CD4-positive, alpha-beta T cell treated with Interleukin-4 for 4 hours (primary cell): ENCODE measurements around the gene PELO.

ENCODE experiments used
- DNase-seq: peaks from one replicate; pipeline ENCODE4 v3.0.0-alpha.2; 2020

PELO gene

GRCh38 chr5:52772668-52773067, 15.0 kb upstream of the PELO start:
- DNase-seq = no peak

DNA sequence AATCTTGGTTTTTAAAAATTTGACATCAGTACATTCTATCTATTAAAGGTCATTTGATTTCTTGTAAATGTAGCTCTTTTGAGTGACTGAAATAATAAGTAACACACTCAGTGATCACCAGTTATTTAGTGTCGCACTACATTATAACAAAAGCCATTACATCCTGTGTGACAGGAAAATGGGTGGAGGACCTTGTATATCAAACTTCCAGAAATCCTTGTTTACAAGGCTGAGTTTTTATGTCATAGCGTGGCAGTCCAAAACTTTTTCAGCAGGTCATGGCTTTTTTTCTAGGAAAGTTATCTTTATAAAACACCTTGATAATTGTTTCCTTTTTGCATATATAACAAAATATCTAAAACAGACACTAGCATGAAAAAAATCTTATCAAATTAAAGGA, 14.4 kb upstream of the PELO start:
- no peak for DNase-seq

DNA sequence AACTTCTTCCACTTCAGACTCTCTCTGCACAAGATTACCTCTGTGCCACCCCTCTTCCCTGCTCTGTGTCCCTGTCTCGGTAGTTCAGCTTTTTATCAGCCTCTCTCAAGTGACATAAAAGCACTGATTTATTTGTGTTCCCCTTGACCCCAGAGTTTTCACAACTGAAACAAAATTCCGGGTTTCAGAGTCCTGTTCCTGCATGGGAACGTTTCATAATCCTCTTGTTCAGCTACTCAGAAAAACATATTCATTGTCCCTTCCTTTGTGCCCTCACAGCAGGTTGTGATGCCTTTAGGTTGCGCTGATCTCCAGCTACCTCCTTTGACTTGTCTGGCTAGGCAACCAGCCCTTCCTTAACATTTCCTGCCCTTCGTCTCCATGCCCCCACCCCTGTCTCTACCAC, 13.7 kb upstream of the PELO start:
- no peak for DNase-seq

DNA sequence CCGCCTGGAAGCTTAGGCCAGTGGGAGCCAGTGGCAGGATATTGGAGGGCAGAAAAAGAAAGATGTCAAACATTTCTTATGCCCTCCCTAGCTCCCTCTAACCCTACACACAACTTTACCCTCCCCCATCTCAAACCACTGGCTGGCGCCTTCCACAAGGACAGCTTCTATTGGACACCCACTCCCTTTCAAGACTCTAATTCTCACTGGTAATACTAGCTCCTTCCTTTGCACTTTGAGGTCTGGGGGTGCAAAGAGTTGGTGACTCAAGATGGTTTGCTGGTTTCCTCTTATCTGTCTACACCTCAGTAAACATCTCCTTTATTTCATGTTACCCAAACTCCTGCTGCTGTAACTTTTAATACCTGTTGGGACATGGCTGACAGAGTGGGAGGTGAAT, 11.6 kb upstream of the PELO start:
- peak; percentile 85 for DNase-seq

DNA sequence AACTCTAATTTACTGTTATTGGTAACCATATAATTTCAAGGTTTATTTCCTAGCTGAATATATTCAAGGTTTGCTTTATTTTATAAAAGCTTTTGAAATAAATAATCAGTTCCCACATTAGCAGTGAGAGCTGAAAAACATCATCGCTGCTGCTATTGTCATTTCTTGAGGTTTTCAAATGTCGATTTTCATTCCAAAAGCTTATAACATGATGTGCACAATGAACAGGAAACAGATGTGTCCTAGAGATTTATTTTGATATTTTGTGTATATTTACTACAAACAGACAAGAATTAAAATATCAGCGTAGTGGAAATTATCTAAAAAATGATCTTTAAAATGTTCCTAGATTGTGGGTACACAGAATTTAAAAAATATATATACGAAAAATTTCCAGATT, 10.5 kb upstream of the PELO start:
- DNase-seq = no peak

- DNase-seq = no peak
These were observed 8.9 kb upstream of the PELO start for GRCh38 chr5:52778781-52779180.

GRCh38 chr5:52779213-52779612, 8.5 kb upstream of the PELO start:
- no peak for DNase-seq

DNA sequence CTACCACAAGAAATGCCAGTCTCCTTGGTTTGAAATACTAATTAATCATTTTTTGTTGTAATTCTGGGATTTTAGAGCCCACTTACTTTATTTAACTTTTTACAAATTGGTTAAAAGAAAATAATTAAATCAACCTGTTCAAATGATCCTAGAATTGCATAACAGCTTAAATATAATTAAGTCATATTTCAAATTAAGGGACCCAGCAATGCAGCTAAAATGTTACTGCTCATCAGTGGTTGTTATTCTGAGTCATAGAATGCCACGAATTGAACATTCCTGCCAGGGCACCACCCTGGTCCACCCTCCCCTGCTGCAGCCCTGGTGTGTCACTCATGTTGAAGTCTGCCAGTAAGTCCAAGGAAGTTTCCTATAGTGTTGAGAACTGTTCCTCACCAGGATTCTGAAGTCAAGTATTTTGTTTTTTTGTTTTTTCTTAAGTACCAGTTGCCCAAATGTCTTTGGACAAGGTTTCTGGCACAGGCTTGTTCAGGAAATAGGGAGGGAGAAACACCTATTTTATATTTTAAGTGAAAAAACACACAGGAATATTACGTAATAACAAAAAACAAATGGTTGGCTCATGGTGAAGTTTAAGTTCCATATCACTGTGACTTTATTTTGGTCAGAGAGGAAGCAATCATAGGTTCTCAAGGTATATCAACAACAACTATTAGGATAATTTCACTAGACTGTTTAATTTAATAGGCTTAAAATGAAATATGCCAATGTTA, 4.3 kb upstream of the PELO start:
- DNase-seq = no peak

- DNase-seq = no peak
These were observed 3.0 kb upstream of the PELO start for GRCh38 chr5:52784737-52785136.

GRCh38 chr5:52786391-52786790, 1.3 kb upstream of the PELO start:
- DNase-seq = no peak

GRCh38 chr5:52786949-52787599, 642 bp upstream of the PELO start:
- DNase-seq = peak; percentile 64

GRCh38 chr5:52788505-52788821, 747 bp downstream of the PELO start:
- DNase-seq = no peak

GRCh38 chr5:52789378-52789777, 1.7 kb downstream of the PELO start:
- no peak for DNase-seq

- no peak for DNase-seq
These were observed 2.1 kb downstream of the PELO start for GRCh38 chr5:52789851-52790250.

- DNase-seq = no peak
These were observed 3.6 kb downstream of the PELO start for GRCh38 chr5:52791366-52791765.

- no peak for DNase-seq
These were observed 6.8 kb downstream of the PELO start for GRCh38 chr5:52794519-52794918.

- no peak for DNase-seq
These were observed 8.3 kb downstream of the PELO start for GRCh38 chr5:52796031-52796430.

DNA sequence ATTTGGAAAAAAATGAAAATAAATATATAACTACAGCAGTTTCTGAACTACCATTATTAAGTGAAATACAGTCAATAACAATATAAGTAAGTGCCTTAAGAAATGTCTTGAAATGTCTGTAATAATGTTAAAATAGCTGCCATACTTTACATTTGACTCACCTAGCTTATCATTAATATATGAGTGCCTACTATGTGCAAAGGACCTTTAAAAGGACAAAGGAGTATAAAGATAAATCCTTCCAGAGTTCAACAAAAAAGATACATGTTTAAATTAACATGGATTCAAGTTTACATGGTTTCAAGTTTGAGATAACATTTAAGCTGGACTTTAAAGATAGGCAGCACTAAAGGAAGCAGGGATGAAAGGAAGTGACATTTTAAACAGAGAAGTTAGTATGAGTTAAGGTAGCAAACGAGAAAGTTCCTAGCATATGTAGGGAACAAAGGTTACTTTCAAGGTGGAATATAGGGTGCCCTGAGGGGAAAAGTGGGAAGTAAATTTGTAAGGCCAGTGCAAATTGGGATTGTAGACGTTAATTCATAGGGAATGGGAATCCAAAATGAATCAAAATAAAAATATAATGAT, 8.9 kb downstream of the PELO start:
- no peak for DNase-seq

GRCh38 chr5:52798938-52799337, 11.2 kb downstream of the PELO start:
- DNase-seq = no peak

DNA sequence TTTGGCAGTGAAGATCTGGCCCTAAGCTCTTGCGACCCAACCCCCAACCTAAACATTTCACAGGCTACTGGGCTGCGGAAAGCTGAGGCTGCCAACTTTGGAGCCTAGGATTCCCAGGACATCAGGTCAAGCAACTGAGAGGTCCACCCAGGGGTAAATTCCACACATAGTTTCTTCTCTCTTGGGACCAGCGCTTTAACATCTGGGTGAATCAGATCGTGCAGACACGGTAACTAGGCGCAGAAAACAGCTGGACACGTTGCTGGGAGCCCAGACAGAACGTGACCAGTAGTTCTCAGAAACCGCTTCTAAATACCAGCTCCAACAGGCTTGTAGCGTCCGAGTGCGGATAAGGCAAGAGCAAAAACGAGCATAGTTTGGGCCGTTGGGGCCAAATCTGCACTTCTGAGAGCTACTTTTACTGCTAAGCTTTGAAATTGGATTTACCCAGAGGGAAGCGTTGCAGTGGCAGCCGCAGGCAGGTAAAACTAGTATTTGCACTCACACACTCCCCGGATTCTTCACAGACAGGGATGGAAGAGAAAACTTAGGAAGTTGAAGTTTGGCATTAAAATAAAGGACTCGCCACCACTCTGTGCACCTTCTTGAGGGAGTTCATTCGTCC, 11.8 kb downstream of the PELO start:
- no peak for DNase-seq

DNA sequence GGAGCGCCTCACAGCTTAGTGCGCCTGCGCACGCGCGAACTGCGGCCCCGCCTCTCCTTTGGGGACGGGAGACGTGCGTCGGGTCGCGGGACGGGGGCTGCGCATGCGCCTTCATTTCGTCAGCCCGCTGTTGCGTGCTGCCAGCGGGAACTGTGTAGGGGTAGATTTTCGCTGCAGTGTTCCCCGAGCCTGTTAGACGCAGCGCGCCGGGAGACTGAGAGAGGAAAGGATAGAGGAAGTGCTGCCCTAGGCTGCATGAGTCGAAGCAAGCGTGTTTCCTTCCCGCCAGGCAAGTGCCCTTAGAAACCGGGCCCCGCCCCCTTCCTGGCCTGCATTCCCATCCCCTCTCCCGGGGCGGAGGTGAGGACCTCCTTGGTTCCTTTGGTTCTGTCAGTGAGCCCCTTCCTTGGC, 12.3 kb downstream of the PELO start:
- peak; percentile 93 for DNase-seq

GRCh38 chr5:52800394-52801213, 12.9 kb downstream of the PELO start:
- peak; percentile 60 for DNase-seq

- DNase-seq = no peak
These were observed 13.6 kb downstream of the PELO start for GRCh38 chr5:52801329-52801728.
